HUES64 (cell line): ENCODE data around the gene ZNF236.

Experiments
- H3K27ac ChIP-seq: 2 replicates; pipeline ENCODE4 v1.7.0; 2013; ENCODE audit warnings: low read depth, low read length, inconsistent platforms
- H3K27me3 ChIP-seq: 2 replicates; pipeline ENCODE4 v1.6.1; 2013; ENCODE audit warnings: mild to moderate bottlenecking, low read length; ENCODE audit not compliant: insufficient read depth
- H3K36me3 ChIP-seq: 2 replicates; pipeline ENCODE4 v1.6.1; 2013; ENCODE audit warnings: mild to moderate bottlenecking, low read length; ENCODE audit not compliant: insufficient read depth
- H3K4me1 ChIP-seq: 2 replicates; pipeline ENCODE4 v1.6.1; 2013; ENCODE audit warnings: mild to moderate bottlenecking, low read length, moderate library complexity; ENCODE audit not compliant: insufficient read depth
- H3K4me3 ChIP-seq: 2 replicates; pipeline ENCODE4 v1.5.1; 2013; ENCODE audit warnings: mild to moderate bottlenecking, low read length, moderate library complexity
- H3K9ac ChIP-seq: 2 replicates; pipeline ENCODE4 v1.6.1; 2013; ENCODE audit warnings: mild to moderate bottlenecking, low read depth, low read length
- H3K9me3 ChIP-seq: 2 replicates; pipeline ENCODE4 v1.6.1; 2013; ENCODE audit warnings: low read depth, low read length; ENCODE audit not compliant: insufficient read depth
- WGBS: fragments of 150-250, 120-280 bp; methylation state at CpG from one replicate; pipeline ENCODE4 v1.1.7; 2013; ENCODE audit warnings: missing lambda C conversion rate; 5-methylcytosine and 5-hydroxymethylcytosine counted together

ZNF236 gene

DNA sequence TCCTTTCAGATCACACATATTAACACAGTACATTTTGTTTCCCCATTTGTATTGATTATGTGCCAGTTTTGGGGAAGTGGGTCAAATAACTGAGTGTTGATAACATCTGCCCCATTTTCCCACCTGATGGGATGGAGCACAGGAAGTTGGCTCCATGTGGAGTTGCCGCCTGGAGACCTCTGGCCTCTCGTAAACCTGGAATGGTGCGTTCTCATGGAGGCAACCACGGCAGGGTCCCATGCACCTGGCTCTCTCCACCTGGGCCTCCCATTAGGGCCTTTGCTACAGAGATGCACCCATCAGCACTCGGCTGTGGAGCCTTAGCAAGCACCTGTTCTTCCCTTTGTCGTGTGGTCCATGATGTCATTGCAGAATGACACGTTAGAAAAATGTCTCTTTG is 179.6 kb downstream of the ZNF236 start:
- Histone ChIP-seq H3K9me3 (no peaks in the 10 kb centered on the region), H3K36me3 (no peaks in the 10 kb centered on the region), H3K27me3 (no peaks in the 10 kb centered on the region), H3K4me3 (no peak overlapping the region), H3K27ac (no peak overlapping the region), H3K9ac (no peak overlapping the region), H3K4me1 (peaks cover 5% of the 10 kb centered on the region)
- WGBS: 92% methylated on average over 7 of the region's 7 CpGs

DNA sequence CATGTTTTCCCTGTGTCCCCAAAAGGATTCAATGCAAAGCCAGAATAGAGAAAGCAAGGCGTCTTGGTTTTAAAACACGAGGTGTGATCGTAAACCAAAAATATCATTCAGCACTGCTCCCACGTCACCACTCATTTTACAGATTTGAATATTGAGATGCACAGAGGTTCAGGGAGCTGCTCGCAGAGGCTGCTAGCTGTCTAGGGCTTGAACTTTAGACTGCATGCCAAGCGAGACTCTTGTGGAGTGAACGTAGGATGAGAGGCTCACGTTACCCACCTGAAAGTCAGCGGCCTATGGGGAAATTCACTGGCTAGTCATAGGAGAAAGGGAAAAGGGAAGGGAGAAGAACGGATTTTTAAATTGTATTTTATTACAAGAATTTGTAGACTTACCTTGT is 180.1 kb downstream of the ZNF236 start:
- no peaks in the 10 kb centered on the region for H3K27me3 ChIP-seq
- no peak overlapping the region for H3K4me3 ChIP-seq
- H3K27ac ChIP-seq: no peak overlapping the region
- H3K4me1 ChIP-seq: peaks cover 10% of the 10 kb centered on the region
- no peak overlapping the region for H3K9ac ChIP-seq
- H3K9me3 ChIP-seq: no peaks in the 10 kb centered on the region
- H3K36me3 ChIP-seq: no peaks in the 10 kb centered on the region
- 93% methylated on average over 10 of the region's 10 CpGs for WGBS

- Histone ChIP-seq H3K4me1 (peaks cover 13% of the 10 kb centered on the region), H3K27me3 (no peaks in the 10 kb centered on the region), H3K4me3 (no peak overlapping the region), H3K9me3 (no peaks in the 10 kb centered on the region), H3K9ac (no peak overlapping the region), H3K27ac (no peak overlapping the region), H3K36me3 (no peaks in the 10 kb centered on the region)
- WGBS: 95% methylated on average over 7 of the region's 7 CpGs
Measured at GRCh38 chr18:77003316-77003715, 181.0 kb downstream of the ZNF236 start.

- no peak overlapping the region for H3K27ac ChIP-seq
- 91% methylated on average over 26 of the region's 26 CpGs for whole genome bisulfite sequencing
Measured at GRCh38 chr18:77004555-77005380, 182.4 kb downstream of the ZNF236 start.

DNA sequence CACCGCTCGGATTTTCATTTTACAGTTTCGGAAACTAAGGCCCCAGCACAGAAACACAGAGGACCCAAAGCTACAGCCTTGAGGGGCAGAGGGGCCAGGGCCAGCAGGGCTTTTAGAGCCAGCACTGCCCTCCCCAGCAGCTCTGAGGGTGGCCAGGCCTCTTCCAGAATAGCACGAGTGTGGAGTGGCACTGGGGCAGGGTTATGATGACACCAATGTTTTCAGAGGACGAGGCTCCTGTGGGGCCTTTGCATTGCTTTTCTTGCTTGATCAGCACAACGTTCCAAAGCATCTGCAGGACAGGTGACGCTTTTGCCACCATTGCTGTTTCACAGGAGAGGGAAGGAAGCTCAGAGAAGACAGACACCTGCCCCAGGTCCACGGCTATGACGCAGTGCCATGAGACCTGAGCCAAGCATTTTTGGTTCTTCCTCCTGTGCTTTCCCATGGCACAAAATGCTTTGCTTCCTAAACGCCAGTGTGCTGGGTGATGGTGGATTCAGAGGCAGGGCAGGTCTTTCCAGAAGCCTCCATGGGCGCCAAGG is 183.4 kb downstream of the ZNF236 start:
- no peak overlapping the region for H3K9ac ChIP-seq
- no peak overlapping the region for H3K4me3 ChIP-seq

More at GRCh38 chr18:77004555-77005380, 182.4 kb downstream of the ZNF236 start:
- no peak overlapping the region for H3K9ac ChIP-seq
- no peak overlapping the region for H3K4me3 ChIP-seq
- H3K36me3 ChIP-seq: no peaks in the 10 kb centered on the region
- no peaks in the 10 kb centered on the region for H3K27me3 ChIP-seq
- H3K4me1 ChIP-seq: peaks cover 13% of the 10 kb centered on the region
- no peaks in the 10 kb centered on the region for H3K9me3 ChIP-seq

DNA sequence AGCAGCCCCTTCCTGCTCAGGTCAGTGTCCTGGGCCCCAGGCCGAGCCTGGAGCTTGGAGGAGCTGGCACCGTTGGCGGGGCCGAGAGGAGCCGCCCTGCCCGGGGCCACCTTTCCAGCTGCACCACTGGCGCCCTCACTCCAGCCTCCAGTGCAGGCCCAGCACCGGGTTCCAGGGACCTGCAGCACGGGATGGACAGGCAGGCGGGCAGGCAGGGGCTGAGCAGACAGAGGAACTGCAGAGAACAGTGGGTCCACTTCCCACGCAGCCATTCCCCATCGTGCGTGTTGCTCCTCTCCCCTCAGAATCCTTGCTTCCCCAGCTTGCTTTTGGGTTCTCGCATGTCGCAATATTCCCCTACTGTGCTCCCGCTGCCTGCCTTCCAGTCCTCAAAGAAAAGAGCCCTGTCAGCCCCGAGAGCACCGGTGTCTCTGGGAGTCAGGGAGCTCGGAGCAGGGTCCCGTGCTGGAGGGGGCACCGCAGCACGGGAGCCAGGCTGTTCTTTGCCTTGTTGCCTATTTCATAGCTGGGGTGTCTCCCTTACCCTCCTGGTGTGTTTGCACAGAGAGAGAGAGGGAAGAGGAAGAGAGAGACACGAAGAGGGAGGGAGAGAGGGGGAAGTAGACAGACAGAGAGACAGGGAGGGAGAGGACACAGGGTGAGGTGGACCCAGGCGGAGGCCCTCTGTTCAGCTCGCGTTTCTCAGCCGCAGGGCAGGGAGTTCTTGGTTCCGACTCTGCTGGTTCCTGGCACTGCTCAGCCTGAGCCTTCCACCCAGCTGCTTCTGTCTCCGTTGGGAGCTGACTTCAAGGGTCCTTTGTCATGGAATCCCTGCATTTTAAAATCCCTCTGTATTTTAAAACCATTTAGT is 184.2 kb downstream of the ZNF236 start:
- Histone ChIP-seq H3K9ac (no peak overlapping the region), H3K4me1 (peaks cover 23% of the 10 kb centered on the region), H3K36me3 (no peaks in the 10 kb centered on the region), H3K27ac (no peak overlapping the region), H3K9me3 (no peaks in the 10 kb centered on the region), H3K27me3 (no peaks in the 10 kb centered on the region), H3K4me3 (no peak overlapping the region)
- 68% methylated on average over 29 of the region's 29 CpGs for WGBS

More for the DNA sequence above, 183.4 kb downstream of the ZNF236 start:
- Histone ChIP-seq H3K27ac (no peak overlapping the region), H3K4me1 (peaks cover 19% of the 10 kb centered on the region), H3K9me3 (no peaks in the 10 kb centered on the region), H3K36me3 (no peaks in the 10 kb centered on the region), H3K27me3 (no peaks in the 10 kb centered on the region)
- WGBS: 80% methylated on average over 11 of the region's 11 CpGs

DNA sequence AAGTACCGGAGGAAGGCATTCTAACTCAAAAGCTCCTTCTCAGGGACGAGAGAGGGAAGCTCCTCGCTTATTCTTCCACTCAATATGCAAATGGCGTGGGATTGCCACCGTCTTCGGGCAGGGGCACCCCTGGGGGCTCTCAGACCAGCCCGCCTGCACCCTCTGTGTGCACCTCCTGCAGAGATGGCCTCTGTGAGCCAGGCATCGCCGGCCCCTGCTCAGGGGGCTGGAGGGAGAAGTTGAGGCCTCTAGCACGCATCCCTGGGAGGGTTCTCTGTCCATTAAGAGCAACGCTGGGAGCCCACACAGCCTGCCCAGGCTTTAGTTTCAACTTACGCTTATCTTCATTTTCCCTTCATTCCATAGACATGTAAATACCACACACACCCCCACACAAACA is 184.9 kb downstream of the ZNF236 start:
- H3K27ac ChIP-seq: no peak overlapping the region
- no peaks in the 10 kb centered on the region for H3K36me3 ChIP-seq
- no peak overlapping the region for H3K9ac ChIP-seq
- no peaks in the 10 kb centered on the region for H3K27me3 ChIP-seq
- H3K4me3 ChIP-seq: no peak overlapping the region
- WGBS: 59% methylated on average over 12 of the region's 12 CpGs
- H3K9me3 ChIP-seq: no peaks in the 10 kb centered on the region
- H3K4me1 ChIP-seq: peaks cover 23% of the 10 kb centered on the region

- no peaks in the 10 kb centered on the region for H3K27me3 ChIP-seq
- no peak overlapping the region for H3K4me3 ChIP-seq
- H3K36me3 ChIP-seq: no peaks in the 10 kb centered on the region
- no peak overlapping the region for H3K27ac ChIP-seq
- peaks cover 23% of the 10 kb centered on the region for H3K4me1 ChIP-seq
- H3K9me3 ChIP-seq: no peaks in the 10 kb centered on the region
- WGBS: 95% methylated on average over 13 of the region's 13 CpGs
- H3K9ac ChIP-seq: no peak overlapping the region
Measured at GRCh38 chr18:77008006-77008405, 185.6 kb downstream of the ZNF236 start.

DNA sequence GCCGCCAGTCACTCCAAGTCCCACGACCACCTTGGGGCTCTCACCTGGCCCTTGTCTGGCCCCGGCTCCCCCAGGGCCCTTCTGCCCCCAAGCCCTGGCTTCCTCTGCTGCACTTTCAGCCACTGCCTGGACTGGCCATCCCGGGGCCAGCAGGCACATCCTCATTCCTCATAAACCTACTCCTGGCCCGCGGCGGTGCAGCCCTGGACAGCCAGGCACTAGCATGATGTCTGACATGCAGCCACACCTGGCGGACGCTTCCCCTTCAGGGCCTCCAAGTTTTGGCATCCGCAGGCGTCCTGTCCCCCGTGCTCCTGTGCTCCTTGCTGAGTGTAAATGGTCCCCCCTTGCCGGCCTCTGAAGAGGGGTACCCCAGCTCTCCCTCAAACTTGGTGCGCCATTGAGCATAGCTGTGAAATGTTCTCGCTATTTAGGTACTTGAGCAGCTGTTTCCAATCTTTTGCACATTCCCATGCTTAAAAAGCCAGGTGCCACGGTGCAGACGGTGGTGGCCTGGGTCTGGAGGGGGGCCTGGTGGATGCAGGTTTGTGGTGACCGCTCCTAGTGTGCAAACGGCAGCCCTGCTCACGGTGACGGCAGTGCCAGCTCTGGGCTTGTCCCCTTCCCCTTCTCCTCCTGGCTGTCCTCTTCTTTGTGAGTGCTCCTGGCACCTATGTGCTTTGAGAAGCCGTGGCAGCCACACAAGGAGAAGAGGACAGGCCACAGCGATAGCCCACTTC is 186.4 kb downstream of the ZNF236 start:
- Histone ChIP-seq H3K4me3 (no peak overlapping the region), H3K36me3 (no peaks in the 10 kb centered on the region), H3K27ac (no peak overlapping the region), H3K9me3 (no peaks in the 10 kb centered on the region), H3K9ac (no peak overlapping the region), H3K27me3 (no peaks in the 10 kb centered on the region), H3K4me1 (peaks cover 23% of the 10 kb centered on the region)
- WGBS: 93% methylated on average over 23 of the region's 23 CpGs

DNA sequence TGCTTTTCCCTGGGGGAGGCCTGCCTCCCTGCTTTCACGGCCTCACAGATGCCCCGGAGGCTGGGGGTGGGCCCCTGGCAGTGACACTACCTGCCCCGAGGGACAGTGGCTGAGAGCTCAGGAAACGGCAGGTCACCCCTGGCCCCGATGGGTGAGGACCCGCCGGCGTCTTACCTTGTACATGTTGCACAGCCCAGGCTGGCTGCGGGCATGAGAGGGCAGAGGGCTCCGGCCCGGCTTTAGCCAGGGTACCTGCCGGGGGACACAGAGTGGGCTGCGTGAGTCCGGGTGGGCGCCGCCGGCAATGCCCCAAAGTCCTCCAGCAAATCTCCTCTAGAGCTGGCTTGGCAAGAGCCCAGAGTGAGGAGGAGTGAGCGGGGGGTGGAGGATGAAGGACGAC is 187.3 kb downstream of the ZNF236 start:
- no peaks in the 10 kb centered on the region for H3K27me3 ChIP-seq
- no peak overlapping the region for H3K4me3 ChIP-seq
- H3K27ac ChIP-seq: no peak overlapping the region
- no peaks in the 10 kb centered on the region for H3K9me3 ChIP-seq
- no peak overlapping the region for H3K9ac ChIP-seq
- H3K36me3 ChIP-seq: no peaks in the 10 kb centered on the region
- peaks cover 23% of the 10 kb centered on the region for H3K4me1 ChIP-seq
- WGBS: 92% methylated on average over 19 of the region's 19 CpGs
